BJ (cell line): ENCODE results near the gene TMEM132C. TPM values are rescaled to one million over a fixed set of nuclear protein-coding genes. Genes with fewer than 3 reads are reported as not detected.

ENCODE experiments used
- CTCF ChIA-PET: fragments of 350-600 bp; formaldehyde crosslinking; extraction: SDS; loops from one replicate; lab custom pipeline; 2021; ENCODE audit warnings: antibody characterized with exemption, inconsistent platforms; lab: Yijun Ruan, JAX
- POLR2A ChIA-PET: fragments of 300-600 bp; sonication (Branson Sonifier 250); formaldehyde crosslinking; extraction: SDS; loops from one replicate; lab custom pipeline; 2021; ENCODE audit warnings: antibody characterized with exemption; lab: Charles Lee
- DNase-seq: peaks from one replicate; pipeline ENCODE4 v3.0.0-alpha.2; 2011; ENCODE audit warnings: low read depth
- H3K27me3 ChIP-seq: 2 replicates; pipeline ENCODE4 v1.6.0; 2011; ENCODE audit warnings: low read length; ENCODE audit not compliant: control insufficient read depth, insufficient read depth
- H3K36me3 ChIP-seq: 2 replicates; pipeline ENCODE4 v1.5.1; 2011; ENCODE audit warnings: low read length; ENCODE audit not compliant: control insufficient read depth, insufficient read depth
- H3K4me3 ChIP-seq: 2 replicates; pipeline ENCODE4 v1.5.1; 2011; ENCODE audit warnings: low read depth, mild to moderate bottlenecking, control low read depth, low read length
- CTCF ChIP-seq: IDR thresholded peaks from 2 replicates; pipeline ENCODE4 v1.5.1; 2011; ENCODE audit warnings: low read depth, mild to moderate bottlenecking, control low read depth, inconsistent platforms, low read length, moderate library complexity; ENCODE audit not compliant: insufficient read depth
- polyA plus RNA-seq: library from polyadenylated mRNA; depleted of rRNA; stranded (reverse); fragments of >200 nt; gene quantifications from 2 replicates; pipeline ENCODE4 v1.2.3, GENCODE V29; 2011

TMEM132C gene
- polyA plus RNA-seq, 1 experiment = not detected

- no peaks in the 10 kb centered on the region for H3K27me3 ChIP-seq
- ChIA-PET CTCF (no interaction called here), POLR2A (no interaction called here)
- no peak for DNase-seq
- no peaks in the 10 kb centered on the region for H3K36me3 ChIP-seq
- no peak overlapping the region for H3K4me3 ChIP-seq
- no peak for TF ChIP-seq CTCF
Measured at GRCh38 chr12:128606538-128606937, 339.6 kb downstream of the TMEM132C start.

- Histone ChIP-seq H3K36me3 (no peaks in the 10 kb centered on the region), H3K4me3 (no peak overlapping the region), H3K27me3 (no peaks in the 10 kb centered on the region)
- no peak for DNase-seq
- ChIA-PET POLR2A (no interaction called here), CTCF (no interaction called here)
- TF ChIP-seq CTCF = no peak
Measured at GRCh38 chr12:128606970-128607369, 340.0 kb downstream of the TMEM132C start.

- ChIA-PET CTCF (no interaction called here), POLR2A (no interaction called here)
- no peaks in the 10 kb centered on the region for H3K36me3 ChIP-seq
- TF ChIP-seq CTCF = no peak
- no peak overlapping the region for H3K4me3 ChIP-seq
- H3K27me3 ChIP-seq = no peaks in the 10 kb centered on the region
- DNase-seq = no peak
Measured at GRCh38 chr12:128607641-128608040, 340.7 kb downstream of the TMEM132C start.

- POLR2A ChIA-PET = no interaction called here
- CTCF ChIA-PET = no interaction called here
- Histone ChIP-seq H3K4me3 (no peak overlapping the region), H3K27me3 (no peaks in the 10 kb centered on the region), H3K36me3 (no peaks in the 10 kb centered on the region)
- no peak for TF ChIP-seq CTCF
- no peak for DNase-seq
Measured at GRCh38 chr12:128609861-128610260, 342.9 kb downstream of the TMEM132C start.

- Histone ChIP-seq H3K27me3 (no peaks in the 10 kb centered on the region), H3K4me3 (no peak overlapping the region), H3K36me3 (no peaks in the 10 kb centered on the region)
- CTCF ChIA-PET = no interaction called here
- POLR2A ChIA-PET = no interaction called here
- no peak for TF ChIP-seq CTCF
- no peak for DNase-seq
Measured at GRCh38 chr12:128611736-128612135, 344.8 kb downstream of the TMEM132C start.
